HG03342 (cell line): ENCODE results near the gene CELF5.

Experiments used
- ATAC-seq: cut with Tn5 transposase; IDR thresholded peaks from one replicate; pipeline ENCODE4 v1.9.1; 2021; ENCODE audit warnings: mild to moderate bottlenecking, moderate library complexity; ENCODE audit not compliant: unreplicated experiment

The CELF5 gene

GRCh38 chr19:3269916-3270671, 45.6 kb downstream of the CELF5 start:
- no peak for ATAC-seq

- no peak for ATAC-seq
Observed at GRCh38 chr19:3270902-3271301, 46.4 kb downstream of the CELF5 start.

GRCh38 chr19:3272401-3272931, 48.0 kb downstream of the CELF5 start:
- no peak for ATAC-seq

- ATAC-seq: no peak
Observed at GRCh38 chr19:3272952-3273351, 48.5 kb downstream of the CELF5 start.

- no peak for ATAC-seq
Observed at GRCh38 chr19:3274245-3274941, 49.9 kb downstream of the CELF5 start.

GRCh38 chr19:3274942-3275582, 50.6 kb downstream of the CELF5 start:
- ATAC-seq: no peak

GRCh38 chr19:3275583-3276340, 51.3 kb downstream of the CELF5 start:
- no peak for ATAC-seq

GRCh38 chr19:3276341-3276799, 51.9 kb downstream of the CELF5 start:
- no peak for ATAC-seq

- no peak for ATAC-seq
Observed at GRCh38 chr19:3277649-3278048, 53.2 kb downstream of the CELF5 start.

- no peak for ATAC-seq
Observed at GRCh38 chr19:3278294-3278693, 53.8 kb downstream of the CELF5 start.

- no peak for ATAC-seq
Observed at GRCh38 chr19:3278749-3279148, 54.3 kb downstream of the CELF5 start.

GRCh38 chr19:3279306-3279705, 54.8 kb downstream of the CELF5 start:
- no peak for ATAC-seq

- ATAC-seq: no peak
Observed at GRCh38 chr19:3281026-3281425, 56.6 kb downstream of the CELF5 start.

- no peak for ATAC-seq
Observed at GRCh38 chr19:3282155-3282554, 57.7 kb downstream of the CELF5 start.

GRCh38 chr19:3282564-3282963, 58.1 kb downstream of the CELF5 start:
- no peak for ATAC-seq

GRCh38 chr19:3283246-3283751, 58.8 kb downstream of the CELF5 start:
- ATAC-seq: no peak

GRCh38 chr19:3283886-3284657, 59.6 kb downstream of the CELF5 start:
- no peak for ATAC-seq

GRCh38 chr19:3284759-3285646, 60.5 kb downstream of the CELF5 start:
- ATAC-seq: no peak

- no peak for ATAC-seq
Observed at GRCh38 chr19:3285647-3286176, 61.3 kb downstream of the CELF5 start.
